Measurements from ENCODE around the gene ZBTB21.

DNA sequence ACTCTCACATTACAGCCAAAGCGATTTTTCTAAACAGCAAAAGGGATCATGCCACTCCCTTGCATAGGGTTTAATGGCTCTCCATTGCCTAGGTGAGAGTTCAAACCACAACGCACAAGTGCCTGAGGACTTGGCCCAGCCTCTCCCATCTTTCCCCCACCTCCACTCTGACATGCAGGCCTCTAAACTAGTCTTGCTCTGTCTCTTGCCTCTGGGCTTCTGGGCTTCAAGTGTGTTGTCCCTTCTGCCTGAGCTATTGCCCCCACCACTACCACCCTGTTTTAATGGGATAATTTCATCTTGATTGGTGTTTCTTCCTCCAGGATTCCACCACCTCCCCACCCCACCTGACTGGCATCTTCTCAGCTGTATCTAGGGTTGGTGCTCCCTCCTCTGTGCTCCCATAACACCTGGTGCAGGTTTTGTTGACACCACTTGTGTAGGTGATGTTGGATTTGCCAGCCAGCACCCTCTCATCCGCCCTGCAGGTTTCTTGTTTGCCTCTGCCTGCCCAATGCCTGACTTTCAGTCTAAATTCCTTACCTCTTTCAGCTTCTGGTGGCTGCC, 2.7 kb upstream of the ZBTB21 start:
- TF ChIP-seq CTCF (IDR thresholded peaks at IDR 0.05; ENCODE audit: low read depth, low read length) (no peak), POLR2A (IDR thresholded peaks at IDR 0.05; ENCODE audit: extremely low read depth, insufficient read length) (no peak)
- TF ChIP-seq, protein P1, sequence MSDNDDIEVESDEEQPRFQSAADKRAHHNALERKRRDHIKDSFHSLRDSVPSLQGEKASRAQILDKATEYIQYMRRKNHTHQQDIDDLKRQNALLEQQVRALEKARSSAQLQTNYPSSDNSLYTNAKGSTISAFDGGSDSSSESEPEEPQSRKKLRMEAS (IDR thresholded peaks at IDR 0.05; ENCODE audit: low read depth, low read length) = no peak
